DMS53 (cell line): ENCODE data around the gene RFX4.

ENCODE experiments used
- DNase-seq: peaks from one replicate; lab custom pipeline; 2025; lab: John Stamatoyannopoulos, UW

RFX4 gene

GRCh38 chr12:106732890-106733289 lies 150.1 kb downstream of the RFX4 start:
- no peak for DNase-seq

- no peak for DNase-seq
Measured at GRCh38 chr12:106733660-106734059, 150.9 kb downstream of the RFX4 start.

- DNase-seq, result peak; percentile 52
Measured at GRCh38 chr12:106736051-106736957, 153.5 kb downstream of the RFX4 start.

GRCh38 chr12:106739318-106739717 lies 156.5 kb downstream of the RFX4 start:
- DNase-seq, result peak; percentile 50

GRCh38 chr12:106739815-106740530 lies 157.2 kb downstream of the RFX4 start:
- DNase-seq, result no peak

- DNase-seq, result no peak
Measured at GRCh38 chr12:106740818-106741217, 158.0 kb downstream of the RFX4 start.

- DNase-seq, result no peak
Measured at GRCh38 chr12:106741247-106741646, 158.4 kb downstream of the RFX4 start.

GRCh38 chr12:106743270-106743988 lies 160.6 kb downstream of the RFX4 start:
- no peak for DNase-seq

- DNase-seq, result no peak
Measured at GRCh38 chr12:106744600-106744999, 161.8 kb downstream of the RFX4 start.

GRCh38 chr12:106745181-106745745 lies 162.5 kb downstream of the RFX4 start:
- DNase-seq, result no peak

- DNase-seq, result no peak
Measured at GRCh38 chr12:106747973-106748436, 165.2 kb downstream of the RFX4 start.

- no peak for DNase-seq
Measured at GRCh38 chr12:106750524-106750923, 167.7 kb downstream of the RFX4 start.

GRCh38 chr12:106753526-106753925 lies 170.7 kb downstream of the RFX4 start:
- no peak for DNase-seq

- DNase-seq, result no peak
Measured at GRCh38 chr12:106754331-106754730, 171.5 kb downstream of the RFX4 start.

GRCh38 chr12:106757623-106758348 lies 175.0 kb downstream of the RFX4 start:
- no peak for DNase-seq

- DNase-seq, result no peak
Measured at GRCh38 chr12:106758349-106759110, 175.7 kb downstream of the RFX4 start.

GRCh38 chr12:106759526-106760183 lies 176.9 kb downstream of the RFX4 start:
- no peak for DNase-seq

- no peak for DNase-seq
Measured at GRCh38 chr12:106760184-106760531, 177.4 kb downstream of the RFX4 start.

GRCh38 chr12:106764220-106764619 lies 181.4 kb downstream of the RFX4 start:
- DNase-seq, result no peak

- no peak for DNase-seq
Measured at GRCh38 chr12:106764738-106765137, 181.9 kb downstream of the RFX4 start.
